T-helper 2 cell treated with Interferon-gamma antibody and Interleukin-4, amounts not matched to agents 100 ng/mL and 5 ng/mL, for 36 hours (primary cell): ENCODE data around the gene STRA6. TPM values are rescaled to one million over a fixed set of nuclear protein-coding genes. Genes with fewer than 3 reads are reported as not detected.

Experiments used
- intact Hi-C: fragments of 100-400 bp; cut with micrococcal nuclease; formaldehyde crosslinking; loops from one replicate; pipeline ENCODE4 v1.15.1; 2023
- total RNA-seq: library from RNA; stranded (reverse); gene quantifications from 2 replicates; pipeline ENCODE4 v1.2.3, GENCODE V29; 2022

STRA6 gene
- total RNA-seq, 1 donor from 2014 or later: not detected

DNA sequence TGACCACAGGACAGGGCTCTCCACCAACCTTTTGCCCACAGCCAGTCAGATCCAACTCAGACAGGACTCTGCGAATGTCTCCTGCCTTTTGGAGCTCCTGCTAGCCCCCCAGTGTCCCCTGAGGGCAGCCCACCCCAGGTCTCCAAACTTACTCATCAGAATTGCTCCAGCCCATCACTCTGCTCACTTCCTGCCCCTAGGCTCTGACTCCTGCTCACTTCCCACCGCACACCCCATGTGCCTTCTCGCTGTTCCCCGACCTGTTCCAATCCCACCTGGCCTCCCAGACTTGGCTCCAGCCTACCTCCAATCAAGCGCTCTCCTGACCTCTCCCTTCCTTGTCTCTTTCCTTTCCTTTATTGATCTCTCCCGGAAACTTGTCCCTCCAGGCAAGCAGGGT, 5.9 kb upstream of the STRA6 start:
- intact Hi-C loops: no loop called here

GRCh38 chr15:74207652-74208440, 5.3 kb upstream of the STRA6 start:
- intact Hi-C loops: no loop called here

GRCh38 chr15:74206801-74207281, 4.3 kb upstream of the STRA6 start:
- intact Hi-C loops: no loop called here

GRCh38 chr15:74205582-74205947, 3.0 kb upstream of the STRA6 start:
- intact Hi-C loops: no loop called here

GRCh38 chr15:74203914-74204431, 1.4 kb upstream of the STRA6 start:
- intact Hi-C loops: no loop called here

- intact Hi-C loops: no loop called here
Observed at GRCh38 chr15:74201710-74202420, 722 bp downstream of the STRA6 start.

- intact Hi-C loops: no loop called here
Observed at GRCh38 chr15:74200871-74201419, 1.6 kb downstream of the STRA6 start.

DNA sequence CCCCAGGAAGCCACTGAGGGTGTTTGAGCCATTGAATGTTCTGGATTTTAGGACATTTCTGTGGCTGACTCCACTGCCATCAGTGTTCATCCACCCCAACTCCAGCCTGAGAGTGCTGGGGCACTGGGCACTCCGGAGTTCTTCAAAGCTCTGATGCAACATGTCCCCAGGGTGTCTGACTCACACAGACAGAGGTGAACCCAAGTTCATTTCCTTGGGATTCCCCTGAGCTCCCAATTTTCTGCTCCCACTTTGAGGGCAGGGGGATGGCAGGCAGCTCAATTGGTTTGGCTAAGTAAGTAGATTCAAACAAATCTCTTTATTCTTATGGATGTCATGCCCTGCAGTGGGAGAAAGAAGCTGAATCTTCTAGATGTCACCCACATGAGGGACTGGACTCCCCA, 2.2 kb downstream of the STRA6 start:
- intact Hi-C loops: no loop called here

DNA sequence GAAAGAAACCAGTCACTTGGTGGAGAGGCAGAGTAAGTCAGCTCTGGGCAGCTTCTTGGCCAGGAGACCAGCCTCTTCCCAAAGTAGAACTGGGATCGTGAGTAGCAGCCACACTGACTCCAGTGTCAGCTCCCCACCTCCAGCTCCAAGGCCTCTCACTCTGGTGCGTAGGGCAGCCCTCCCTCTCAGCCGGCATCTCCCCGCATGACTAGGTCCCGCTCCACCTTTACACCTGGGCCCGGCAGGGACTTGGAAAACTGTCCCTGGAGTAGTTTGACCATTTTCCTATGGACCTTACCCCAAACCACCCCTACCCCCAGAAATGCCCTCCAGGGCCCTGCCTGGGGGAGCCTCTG, 3.3 kb downstream of the STRA6 start:
- intact Hi-C loops: no loop called here

- intact Hi-C loops: no loop called here
Observed at GRCh38 chr15:74197176-74197965, 5.2 kb downstream of the STRA6 start.

DNA sequence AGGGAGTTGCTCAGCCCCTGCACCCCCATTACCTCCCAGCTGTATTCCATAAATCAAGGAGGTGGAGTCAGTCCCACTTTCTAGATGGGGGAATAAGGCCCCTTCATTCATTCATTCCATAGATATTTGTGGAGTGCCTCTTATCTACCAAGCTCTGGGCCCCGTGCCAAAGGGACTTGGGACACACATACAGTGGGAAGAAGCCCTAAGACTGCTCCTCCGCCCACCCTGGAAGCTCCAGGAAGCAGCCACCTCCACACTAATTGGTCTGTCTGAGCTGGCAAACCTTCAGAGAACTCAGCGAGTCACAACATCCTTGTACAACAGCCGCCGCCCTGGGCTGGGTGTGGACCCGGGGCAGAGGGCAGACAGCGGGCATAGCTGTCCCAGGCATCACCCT, 6.4 kb downstream of the STRA6 start:
- intact Hi-C loops: no loop called here

- intact Hi-C loops: no loop called here
Observed at GRCh38 chr15:74194572-74195559, 7.7 kb downstream of the STRA6 start.

GRCh38 chr15:74193905-74194304, 8.7 kb downstream of the STRA6 start:
- intact Hi-C loops: no loop called here

DNA sequence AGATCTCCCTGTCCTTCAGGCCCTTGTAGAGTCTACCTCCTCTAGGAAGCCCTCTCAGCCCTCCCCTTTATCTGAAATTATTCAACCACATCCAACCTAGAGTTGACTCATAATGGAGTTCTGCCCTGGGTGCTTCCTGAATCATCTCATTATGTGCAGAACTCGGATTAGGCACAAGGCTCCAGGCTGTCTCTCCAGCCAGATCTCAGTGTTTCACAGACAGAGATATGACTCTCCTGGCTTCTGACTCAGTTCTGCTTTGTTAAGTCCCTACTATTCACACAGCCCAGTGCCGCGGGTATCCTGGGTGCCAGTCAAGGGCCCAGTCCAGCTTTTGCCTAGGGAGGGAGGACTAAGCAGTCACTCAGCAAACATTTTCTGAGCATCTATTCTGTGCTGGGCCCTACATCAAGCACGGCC, 9.3 kb downstream of the STRA6 start:
- intact Hi-C loops: no loop called here

GRCh38 chr15:74192751-74193150, 9.8 kb downstream of the STRA6 start:
- intact Hi-C loops: no loop called here

DNA sequence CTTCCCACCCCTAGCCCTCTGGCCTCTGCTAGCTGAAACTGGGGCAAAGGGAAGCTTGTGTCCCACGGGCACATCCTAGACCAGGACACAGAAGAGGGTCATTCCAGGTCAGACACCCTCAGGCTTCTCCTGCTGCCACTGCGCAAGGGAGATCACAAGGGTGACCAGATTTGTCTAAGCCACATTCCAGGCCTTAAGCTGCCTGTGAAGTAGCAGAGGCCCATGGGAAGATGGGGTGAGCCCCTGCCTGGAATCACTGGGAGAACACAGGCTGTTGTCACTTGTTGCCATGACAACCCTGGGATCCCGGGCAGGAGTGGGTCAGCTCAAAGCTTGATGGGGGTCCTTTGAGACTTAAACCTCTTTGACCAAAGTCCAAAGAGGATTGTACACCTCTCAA, 10.8 kb downstream of the STRA6 start:
- intact Hi-C loops: no loop called here

DNA sequence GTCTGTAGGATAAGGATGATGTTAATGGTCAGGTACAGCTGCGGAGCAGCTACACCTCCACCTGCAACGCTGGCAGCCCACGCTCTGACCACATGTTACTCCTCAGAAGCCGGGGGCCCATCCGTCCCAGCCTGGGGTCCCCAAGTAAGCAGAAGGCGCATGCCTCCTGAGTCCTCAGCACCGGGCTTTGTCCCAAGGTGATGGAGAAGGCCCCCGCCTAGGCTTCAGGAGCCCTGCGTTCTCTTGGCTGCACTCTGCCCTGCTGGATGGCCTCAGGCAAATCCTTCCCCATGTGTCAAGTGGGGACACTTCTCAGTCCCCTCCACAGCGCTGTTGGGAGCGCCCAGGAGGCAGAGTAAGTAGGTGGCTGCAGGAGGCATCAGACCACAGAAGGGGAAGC, 14.4 kb downstream of the STRA6 start:
- intact Hi-C loops: no loop called here

DNA sequence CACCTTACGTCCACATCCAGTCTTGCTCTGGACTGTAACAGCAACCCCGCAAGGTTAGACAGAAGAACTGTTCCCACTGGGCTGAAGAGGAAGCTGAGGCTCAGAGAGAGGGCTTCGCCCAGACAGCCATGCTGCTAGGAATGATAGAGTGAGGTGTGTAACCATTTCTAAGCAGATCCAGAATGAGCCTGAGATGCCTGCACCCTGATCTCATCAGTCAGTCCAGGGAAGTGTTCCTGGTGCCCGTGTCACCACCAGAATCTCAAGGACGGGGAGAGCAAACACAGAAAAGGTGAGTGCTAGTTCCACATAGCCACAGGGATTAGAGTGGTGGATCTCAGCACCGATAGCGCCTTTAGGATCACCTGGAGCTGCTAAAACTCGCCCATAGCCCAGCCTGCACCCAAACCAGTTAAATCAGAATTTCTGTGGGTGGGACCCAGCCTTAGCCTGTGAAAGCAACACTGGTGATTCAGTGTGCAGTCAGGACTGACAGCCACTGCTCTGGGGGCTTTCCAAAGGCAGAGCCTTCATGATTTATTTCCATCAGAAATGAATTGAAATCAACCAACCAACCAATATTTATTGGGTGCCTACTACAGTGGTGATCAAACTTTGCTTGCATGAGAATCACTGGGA, 16.8 kb downstream of the STRA6 start:
- intact Hi-C loops: no loop called here

DNA sequence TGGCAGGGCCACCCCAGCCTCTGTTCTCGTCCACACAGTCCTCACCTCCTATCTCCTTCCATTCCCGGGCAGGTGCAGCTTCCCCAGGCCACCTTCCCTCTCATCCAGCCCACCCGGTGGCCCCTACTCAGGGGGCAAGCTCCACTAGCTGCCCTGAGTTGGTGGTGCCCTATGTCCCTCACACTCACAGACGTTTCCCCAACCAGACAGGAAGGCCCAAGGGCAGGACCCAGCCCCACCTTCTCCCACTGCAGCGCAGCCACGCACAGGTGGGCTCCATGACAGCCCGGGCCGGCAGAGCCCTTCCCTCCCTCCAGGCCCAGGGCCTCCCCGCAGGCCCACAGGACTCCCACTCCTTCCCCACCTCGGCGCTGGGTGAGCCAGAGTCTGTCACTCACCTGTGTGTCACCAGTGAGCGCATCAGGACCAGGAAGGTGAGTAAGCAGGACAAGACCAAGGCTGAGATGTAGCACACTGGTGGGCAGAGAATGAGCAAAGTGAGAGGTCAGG, 17.9 kb downstream of the STRA6 start:
- intact Hi-C loops: no loop called here

- intact Hi-C loops: no loop called here
Observed at GRCh38 chr15:74182131-74182530, 20.5 kb downstream of the STRA6 start.
